Body of pancreas (tissue), 4 donors: ENCODE data around the gene ULK4.

Experiments used
- POLR2A ChIP-seq, 3 donors: fragments of 450-650 bp; IDR thresholded peaks; one replicate each; pipeline ENCODE4 v1.6.1; 2016; ENCODE audit warnings: antibody characterized with exemption in 3 of 3, mild to moderate bottlenecking in 2 of 3
- TF ChIP-seq, protein P1 (sequence below), 7 experiments: fragments of 450-650 bp in 4 of 7; fragments of 200-600 bp in 3 of 7; sonication (generic) in 3 of 7; IDR thresholded peaks; one replicate each; pipeline ENCODE4 v1.5.1; 2016 to 2019; ENCODE audit warnings: antibody characterized with exemption in 7 of 7

DNA sequence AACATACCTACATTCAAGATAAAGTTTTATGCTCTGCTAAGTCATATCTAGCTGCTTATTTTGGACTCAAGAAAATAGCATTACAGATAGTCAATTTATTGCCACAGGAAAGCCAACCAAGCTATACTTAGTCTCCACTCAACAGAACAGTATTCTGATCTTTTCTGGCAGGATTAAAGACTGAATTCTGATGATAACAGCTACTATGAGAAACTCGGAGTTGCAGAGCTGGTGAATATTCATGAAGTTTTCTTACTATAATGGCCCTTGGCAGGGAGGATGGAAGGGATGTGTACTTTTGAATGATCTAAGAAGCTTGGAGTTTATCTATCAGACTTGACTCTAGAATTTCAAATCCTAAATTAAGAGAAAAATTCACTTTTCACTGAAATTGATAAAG lies 524.9 kb downstream of the ULK4 start:
- TF ChIP-seq, protein P1, sequence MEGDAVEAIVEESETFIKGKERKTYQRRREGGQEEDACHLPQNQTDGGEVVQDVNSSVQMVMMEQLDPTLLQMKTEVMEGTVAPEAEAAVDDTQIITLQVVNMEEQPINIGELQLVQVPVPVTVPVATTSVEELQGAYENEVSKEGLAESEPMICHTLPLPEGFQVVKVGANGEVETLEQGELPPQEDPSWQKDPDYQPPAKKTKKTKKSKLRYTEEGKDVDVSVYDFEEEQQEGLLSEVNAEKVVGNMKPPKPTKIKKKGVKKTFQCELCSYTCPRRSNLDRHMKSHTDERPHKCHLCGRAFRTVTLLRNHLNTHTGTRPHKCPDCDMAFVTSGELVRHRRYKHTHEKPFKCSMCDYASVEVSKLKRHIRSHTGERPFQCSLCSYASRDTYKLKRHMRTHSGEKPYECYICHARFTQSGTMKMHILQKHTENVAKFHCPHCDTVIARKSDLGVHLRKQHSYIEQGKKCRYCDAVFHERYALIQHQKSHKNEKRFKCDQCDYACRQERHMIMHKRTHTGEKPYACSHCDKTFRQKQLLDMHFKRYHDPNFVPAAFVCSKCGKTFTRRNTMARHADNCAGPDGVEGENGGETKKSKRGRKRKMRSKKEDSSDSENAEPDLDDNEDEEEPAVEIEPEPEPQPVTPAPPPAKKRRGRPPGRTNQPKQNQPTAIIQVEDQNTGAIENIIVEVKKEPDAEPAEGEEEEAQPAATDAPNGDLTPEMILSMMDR (IDR thresholded peaks at IDR 0.05) = no peak
- TF ChIP-seq POLR2A (IDR thresholded peaks at IDR 0.05) = no peak
